ENCODE data around the gene IFNA6.

The IFNA6 gene

DNA sequence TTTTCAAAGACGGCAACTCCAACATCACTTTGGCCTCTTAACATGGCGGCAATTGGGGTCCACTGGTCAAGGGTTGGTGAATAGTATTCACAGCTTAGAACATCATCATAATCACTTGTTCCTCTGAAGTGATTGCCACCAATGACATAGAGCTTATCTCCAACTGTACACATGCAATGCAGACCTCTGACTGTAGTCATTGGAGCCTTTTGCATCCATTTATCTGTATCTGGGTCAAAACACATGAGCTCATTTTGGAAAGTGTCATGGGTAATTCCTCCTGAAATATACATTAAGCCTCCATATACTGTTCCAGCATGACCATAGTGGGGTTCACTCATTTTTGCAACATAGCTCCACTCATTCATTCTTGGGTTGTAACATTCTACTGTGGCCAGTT is 17.5 kb downstream of the IFNA6 start:
- H4K20me1 ChIP-seq (ENCODE audit: low read depth, low read length) = peaks cover 37% of the 10 kb centered on the region
- no peak overlapping the region for H2AFZ ChIP-seq (ENCODE audit: low read depth, low read length, severe bottlenecking)
- H3K4me3 ChIP-seq (ENCODE audit: insufficient read depth, low read length, poor library complexity, severe bottlenecking) = no peak overlapping the region
- H3F3A ChIP-seq (ENCODE audit: insufficient read depth) = 0 out of 2 replicates have a peak, but pooled peaks cover 3% of the 10 kb centered on the region
- no peak for TF ChIP-seq CTCF (IDR thresholded peaks at IDR 0.05; ENCODE audit: insufficient read depth, low read length, poor library complexity, severe bottlenecking)
- TF ChIP-seq EZH2phosphoT487 (conservative IDR thresholded peaks at IDR 0.05; ENCODE audit: low read length) = no peak
- peak overlapping the region; percentile 72 for H3K4me2 ChIP-seq (ENCODE audit: low read depth, low read length, poor library complexity, severe bottlenecking)
- no peaks in the 10 kb centered on the region for H3K9me2 ChIP-seq (replicated peaks; ENCODE audit: insufficient read depth, low read length)
- H3K27me3 ChIP-seq (ENCODE audit: low read length) = no peaks in the 10 kb centered on the region
- H3K27ac ChIP-seq (ENCODE audit: low read depth, low read length) = no peak overlapping the region
- peaks cover 9% of the 10 kb centered on the region; the same call in 1 of the 2 replicates for H3K36me3 ChIP-seq (ENCODE audit: low read length)
- peaks cover 52% of the 10 kb centered on the region for H3K79me2 ChIP-seq (ENCODE audit: insufficient read depth, low read length)
- H3K9me3 ChIP-seq (ENCODE audit: insufficient read depth, low read length) = no peaks in the 10 kb centered on the region
- no peak overlapping the region for H3K9ac ChIP-seq (ENCODE audit: low read length)

DNA sequence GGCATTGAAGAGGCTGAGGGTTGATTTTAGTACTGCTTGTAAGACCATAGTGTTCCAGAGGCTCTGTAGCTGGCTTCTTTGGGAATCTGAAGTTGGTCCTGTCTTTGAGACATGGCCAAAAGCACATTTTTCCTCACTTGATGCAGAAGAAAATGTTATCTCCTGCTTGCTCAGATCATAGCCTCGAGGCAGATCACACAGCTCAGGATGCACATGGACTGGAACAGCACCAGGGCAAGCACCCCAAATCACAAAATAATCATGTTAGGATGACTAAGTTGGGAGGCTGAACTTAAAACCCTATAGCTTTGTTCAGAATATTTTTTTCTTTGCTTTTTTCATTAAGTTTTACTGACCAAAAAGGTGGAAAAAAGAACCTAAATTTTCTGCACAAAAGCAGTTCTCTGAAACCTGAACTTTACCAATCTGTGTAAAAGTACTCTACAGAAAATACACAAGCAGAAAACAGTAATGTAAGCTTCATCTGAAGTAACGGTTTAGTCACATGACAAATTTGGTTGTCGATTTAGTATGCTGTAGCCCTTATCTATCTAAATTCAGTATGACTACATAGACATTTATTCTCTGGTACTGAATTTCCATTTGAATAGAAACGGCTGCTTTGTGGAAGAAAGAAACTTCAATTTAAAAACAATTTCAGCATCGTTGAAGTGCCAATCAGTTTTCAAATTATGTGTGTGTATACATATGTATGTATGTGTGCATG is 18.8 kb downstream of the IFNA6 start:
- Histone ChIP-seq H3K4me2 (ENCODE audit: low read depth, low read length, poor library complexity, severe bottlenecking) (peak overlapping the region; percentile 72), H3K27me3 (ENCODE audit: low read length) (no peaks in the 10 kb centered on the region), H3K36me3 (ENCODE audit: low read length) (peaks cover 9% of the 10 kb centered on the region; the same call in 1 of the 2 replicates), H2AFZ (ENCODE audit: low read depth, low read length, severe bottlenecking) (no peak overlapping the region), H4K20me1 (ENCODE audit: low read depth, low read length) (peaks cover 51% of the 10 kb centered on the region), H3F3A (ENCODE audit: insufficient read depth) (0 out of 2 replicates have a peak, but pooled peaks cover 8% of the 10 kb centered on the region), H3K27ac (ENCODE audit: low read depth, low read length) (no peak overlapping the region), H3K79me2 (ENCODE audit: insufficient read depth, low read length) (peaks cover 52% of the 10 kb centered on the region), H3K4me3 (ENCODE audit: insufficient read depth, low read length, poor library complexity, severe bottlenecking) (no peak overlapping the region), H3K9ac (ENCODE audit: low read length) (no peak overlapping the region), H3K9me3 (ENCODE audit: insufficient read depth, low read length) (no peaks in the 10 kb centered on the region), H3K9me2 (replicated peaks; ENCODE audit: insufficient read depth, low read length) (no peaks in the 10 kb centered on the region)
- TF ChIP-seq CTCF (IDR thresholded peaks at IDR 0.05; ENCODE audit: insufficient read depth, low read length, poor library complexity, severe bottlenecking) (no peak), EZH2phosphoT487 (conservative IDR thresholded peaks at IDR 0.05; ENCODE audit: low read length) (no peak)

DNA sequence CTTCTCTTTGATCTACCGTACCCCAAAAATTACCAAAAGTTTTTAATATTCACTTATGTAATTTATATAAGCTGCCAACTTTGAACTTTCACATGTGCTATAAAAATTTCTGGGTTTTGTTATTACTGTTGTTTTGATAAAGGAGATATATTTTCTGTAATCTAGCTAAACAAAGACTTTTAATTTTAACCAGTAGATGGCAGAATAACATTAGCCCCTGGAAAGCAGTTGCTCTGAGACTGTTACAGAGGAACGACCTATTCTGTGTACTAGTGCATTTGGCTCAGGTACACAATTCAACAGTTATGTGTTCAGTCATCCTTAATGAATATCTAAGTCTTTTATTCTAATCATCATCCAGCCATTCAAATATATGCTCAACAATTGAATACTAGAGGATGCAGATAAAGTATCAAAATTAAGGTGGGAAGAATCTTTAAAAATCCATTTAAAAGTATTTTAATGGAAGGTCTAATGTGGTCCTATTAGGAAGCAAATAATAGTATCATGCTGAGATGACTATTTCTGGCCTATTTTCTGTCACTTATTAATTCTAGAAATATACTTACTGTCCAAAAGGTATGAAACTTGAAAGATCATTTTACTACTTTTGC is 24.1 kb downstream of the IFNA6 start:
- no peak overlapping the region for H3K27ac ChIP-seq (ENCODE audit: low read depth, low read length)
- peaks cover 20% of the 10 kb centered on the region for H3K79me2 ChIP-seq (ENCODE audit: insufficient read depth, low read length)
- TF ChIP-seq EZH2phosphoT487 (conservative IDR thresholded peaks at IDR 0.05; ENCODE audit: low read length) = no peak
- TF ChIP-seq CTCF (IDR thresholded peaks at IDR 0.05; ENCODE audit: insufficient read depth, low read length, poor library complexity, severe bottlenecking) = peak; percentile 61
- peaks cover 6% of the 10 kb centered on the region; the same call in 1 of the 2 replicates for H3K36me3 ChIP-seq (ENCODE audit: low read length)
- H3K4me2 ChIP-seq (ENCODE audit: low read depth, low read length, poor library complexity, severe bottlenecking) = no peak overlapping the region
- no peaks in the 10 kb centered on the region for H3K9me2 ChIP-seq (replicated peaks; ENCODE audit: insufficient read depth, low read length)
- H3K9ac ChIP-seq (ENCODE audit: low read length) = no peak overlapping the region
- H3F3A ChIP-seq (ENCODE audit: insufficient read depth) = 0 out of 2 replicates have a peak, but pooled peaks cover 9% of the 10 kb centered on the region
- no peaks in the 10 kb centered on the region for H3K9me3 ChIP-seq (ENCODE audit: insufficient read depth, low read length)
- no peak overlapping the region for H3K4me3 ChIP-seq (ENCODE audit: insufficient read depth, low read length, poor library complexity, severe bottlenecking)
- H3K27me3 ChIP-seq (ENCODE audit: low read length) = no peaks in the 10 kb centered on the region
- H4K20me1 ChIP-seq (ENCODE audit: low read depth, low read length) = peaks cover 50% of the 10 kb centered on the region
- H2AFZ ChIP-seq (ENCODE audit: low read depth, low read length, severe bottlenecking) = no peak overlapping the region
